GM12865 (cell line): ENCODE measurements around the gene CAMK4.
A peak's percentile ranks its signal among the peaks of the same experiment; 100 is the strongest.

Source experiments
- DNase-seq: peaks from one replicate; pipeline ENCODE4 v3.0.0; 2010; ENCODE audit warnings: low read depth
- H3K4me3 ChIP-seq: 2 replicates; pipeline ENCODE4 v1.5.1; 2011; ENCODE audit warnings: mild to moderate bottlenecking, low read depth, low read length, control low read depth
- CTCF ChIP-seq: IDR thresholded peaks from 2 replicates; pipeline ENCODE4 v1.5.1; 2011; ENCODE audit warnings: low read length, control low read depth, low read depth, inconsistent platforms; ENCODE audit not compliant: insufficient read depth; ENCODE audit errors: missing control alignments

Gene CAMK4

GRCh38 chr5:111228520-111229220 lies 4.5 kb downstream of the CAMK4 start:
- DNase-seq: no peak
- no peak for TF ChIP-seq CTCF
- no peak overlapping the region for H3K4me3 ChIP-seq

- H3K4me3 ChIP-seq: peak overlapping the region; percentile 30
- DNase-seq: no peak
- no peak for TF ChIP-seq CTCF
Observed at GRCh38 chr5:111229221-111229835, 5.1 kb downstream of the CAMK4 start.

GRCh38 chr5:111229871-111230810 lies 6.0 kb downstream of the CAMK4 start:
- TF ChIP-seq CTCF: no peak
- peak overlapping the region; percentile 30 for H3K4me3 ChIP-seq
- DNase-seq: peak; percentile 62

- no peak overlapping the region; the same call in 1 of the 2 replicates for H3K4me3 ChIP-seq
- TF ChIP-seq CTCF: no peak
- DNase-seq: no peak
Observed at GRCh38 chr5:111231119-111231518, 6.9 kb downstream of the CAMK4 start.

- no peak for TF ChIP-seq CTCF
- no peak overlapping the region for H3K4me3 ChIP-seq
- no peak for DNase-seq
Observed at GRCh38 chr5:111232311-111233051, 8.3 kb downstream of the CAMK4 start.

- no peak for DNase-seq
- TF ChIP-seq CTCF: no peak
- no peak overlapping the region for H3K4me3 ChIP-seq
Observed at GRCh38 chr5:111233052-111233374, 8.8 kb downstream of the CAMK4 start.
